ENCODE measurements around the gene ZNF778. TPM values are rescaled to one million over a fixed set of nuclear protein-coding genes. Genes with fewer than 3 reads are reported as not detected.
A peak's percentile ranks its signal among the peaks of the same experiment; 100 is the strongest.

ZNF778 gene
- total and polyA plus RNA-seq, 2 of the 13 experiments (the other 11 are each of a cell fraction or from before 2014, with no cell fraction given) = 3.8 to 7.2 TPM

- TF ChIP-seq, protein P1, sequence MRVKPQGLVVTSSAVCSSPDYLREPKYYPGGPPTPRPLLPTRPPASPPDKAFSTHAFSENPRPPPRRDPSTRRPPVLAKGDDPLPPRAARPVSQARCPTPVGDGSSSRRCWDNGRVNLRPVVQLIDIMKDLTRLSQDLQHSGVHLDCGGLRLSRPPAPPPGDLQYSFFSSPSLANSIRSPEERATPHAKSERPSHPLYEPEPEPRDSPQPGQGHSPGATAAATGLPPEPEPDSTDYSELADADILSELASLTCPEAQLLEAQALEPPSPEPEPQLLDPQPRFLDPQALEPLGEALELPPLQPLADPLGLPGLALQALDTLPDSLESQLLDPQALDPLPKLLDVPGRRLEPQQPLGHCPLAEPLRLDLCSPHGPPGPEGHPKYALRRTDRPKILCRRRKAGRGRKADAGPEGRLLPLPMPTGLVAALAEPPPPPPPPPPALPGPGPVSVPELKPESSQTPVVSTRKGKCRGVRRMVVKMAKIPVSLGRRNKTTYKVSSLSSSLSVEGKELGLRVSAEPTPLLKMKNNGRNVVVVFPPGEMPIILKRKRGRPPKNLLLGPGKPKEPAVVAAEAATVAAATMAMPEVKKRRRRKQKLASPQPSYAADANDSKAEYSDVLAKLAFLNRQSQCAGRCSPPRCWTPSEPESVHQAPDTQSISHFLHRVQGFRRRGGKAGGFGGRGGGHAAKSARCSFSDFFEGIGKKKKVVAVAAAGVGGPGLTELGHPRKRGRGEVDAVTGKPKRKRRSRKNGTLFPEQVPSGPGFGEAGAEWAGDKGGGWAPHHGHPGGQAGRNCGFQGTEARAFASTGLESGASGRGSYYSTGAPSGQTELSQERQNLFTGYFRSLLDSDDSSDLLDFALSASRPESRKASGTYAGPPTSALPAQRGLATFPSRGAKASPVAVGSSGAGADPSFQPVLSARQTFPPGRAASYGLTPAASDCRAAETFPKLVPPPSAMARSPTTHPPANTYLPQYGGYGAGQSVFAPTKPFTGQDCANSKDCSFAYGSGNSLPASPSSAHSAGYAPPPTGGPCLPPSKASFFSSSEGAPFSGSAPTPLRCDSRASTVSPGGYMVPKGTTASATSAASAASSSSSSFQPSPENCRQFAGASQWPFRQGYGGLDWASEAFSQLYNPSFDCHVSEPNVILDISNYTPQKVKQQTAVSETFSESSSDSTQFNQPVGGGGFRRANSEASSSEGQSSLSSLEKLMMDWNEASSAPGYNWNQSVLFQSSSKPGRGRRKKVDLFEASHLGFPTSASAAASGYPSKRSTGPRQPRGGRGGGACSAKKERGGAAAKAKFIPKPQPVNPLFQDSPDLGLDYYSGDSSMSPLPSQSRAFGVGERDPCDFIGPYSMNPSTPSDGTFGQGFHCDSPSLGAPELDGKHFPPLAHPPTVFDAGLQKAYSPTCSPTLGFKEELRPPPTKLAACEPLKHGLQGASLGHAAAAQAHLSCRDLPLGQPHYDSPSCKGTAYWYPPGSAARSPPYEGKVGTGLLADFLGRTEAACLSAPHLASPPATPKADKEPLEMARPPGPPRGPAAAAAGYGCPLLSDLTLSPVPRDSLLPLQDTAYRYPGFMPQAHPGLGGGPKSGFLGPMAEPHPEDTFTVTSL (CRISPR knock-in tag; IDR thresholded peaks at IDR 0.05; ENCODE audit: borderline replicate concordance) = 0 out of 2 replicates have a peak, but pooled peaks have one; percentile 11
- TF ChIP-seq RCOR2 (CRISPR knock-in tag; IDR thresholded peaks at IDR 0.05) (no peak), ADNP (CRISPR knock-in tag; IDR thresholded peaks at IDR 0.05) (no peak), ZNF749 (CRISPR knock-in tag; IDR thresholded peaks at IDR 0.05; ENCODE audit: borderline replicate concordance) (peak; percentile 31; the same call in 1 of the 2 replicates), ZSCAN30 (CRISPR knock-in tag; IDR thresholded peaks at IDR 0.05) (0 out of 2 replicates have a peak, but pooled peaks have one; percentile 3), ZNF142 (CRISPR knock-in tag; IDR thresholded peaks at IDR 0.05) (peak; percentile 93), ZFP36L2 (CRISPR knock-in tag; IDR thresholded peaks at IDR 0.05) (no peak), PRMT3 (CRISPR knock-in tag; IDR thresholded peaks at IDR 0.05; ENCODE audit: borderline replicate concordance, low read depth) (0 out of 2 replicates have a peak, but pooled peaks have one; percentile 50), ZNF777 (CRISPR knock-in tag; IDR thresholded peaks at IDR 0.05) (peak; percentile 72), ZNF343 (CRISPR knock-in tag; IDR thresholded peaks at IDR 0.05) (0 out of 2 replicates have a peak, but pooled peaks have one; percentile 36), TSC22D2 (CRISPR knock-in tag; IDR thresholded peaks at IDR 0.05; ENCODE audit: borderline replicate concordance) (peak; percentile 66; the same call in 1 of the 2 replicates), ZNF775 (CRISPR knock-in tag; IDR thresholded peaks at IDR 0.05; ENCODE audit: borderline replicate concordance) (no peak; the same call in 1 of the 2 replicates), PAF1 (CRISPR knock-in tag; IDR thresholded peaks at IDR 0.05) (no peak), ARHGAP35 (CRISPR knock-in tag; IDR thresholded peaks at IDR 0.05; ENCODE audit: borderline replicate concordance) (no peak), SP4 (CRISPR knock-in tag; IDR thresholded peaks at IDR 0.05) (no peak), FOXK1 (CRISPR knock-in tag; IDR thresholded peaks at IDR 0.05; ENCODE audit: borderline replicate concordance, low read depth) (peak; percentile 58; the same call in 1 of the 2 replicates), ISL2 (CRISPR knock-in tag; IDR thresholded peaks at IDR 0.05) (peak; percentile 88), KMT2B (CRISPR knock-in tag; IDR thresholded peaks at IDR 0.05) (peak; percentile 86)
Measured at GRCh38 chr16:89241187-89242007, 23.9 kb downstream of the ZNF778 start (continued).

Measured in HepG2 (cell line).